ENCODE results near the gene MX2. TPM values are rescaled to one million over a fixed set of nuclear protein-coding genes. Genes with fewer than 3 reads are reported as not detected.

The MX2 gene
- total RNA-seq, 2 donors from 2014 or later: 22.4 to 22.9 TPM

DNA sequence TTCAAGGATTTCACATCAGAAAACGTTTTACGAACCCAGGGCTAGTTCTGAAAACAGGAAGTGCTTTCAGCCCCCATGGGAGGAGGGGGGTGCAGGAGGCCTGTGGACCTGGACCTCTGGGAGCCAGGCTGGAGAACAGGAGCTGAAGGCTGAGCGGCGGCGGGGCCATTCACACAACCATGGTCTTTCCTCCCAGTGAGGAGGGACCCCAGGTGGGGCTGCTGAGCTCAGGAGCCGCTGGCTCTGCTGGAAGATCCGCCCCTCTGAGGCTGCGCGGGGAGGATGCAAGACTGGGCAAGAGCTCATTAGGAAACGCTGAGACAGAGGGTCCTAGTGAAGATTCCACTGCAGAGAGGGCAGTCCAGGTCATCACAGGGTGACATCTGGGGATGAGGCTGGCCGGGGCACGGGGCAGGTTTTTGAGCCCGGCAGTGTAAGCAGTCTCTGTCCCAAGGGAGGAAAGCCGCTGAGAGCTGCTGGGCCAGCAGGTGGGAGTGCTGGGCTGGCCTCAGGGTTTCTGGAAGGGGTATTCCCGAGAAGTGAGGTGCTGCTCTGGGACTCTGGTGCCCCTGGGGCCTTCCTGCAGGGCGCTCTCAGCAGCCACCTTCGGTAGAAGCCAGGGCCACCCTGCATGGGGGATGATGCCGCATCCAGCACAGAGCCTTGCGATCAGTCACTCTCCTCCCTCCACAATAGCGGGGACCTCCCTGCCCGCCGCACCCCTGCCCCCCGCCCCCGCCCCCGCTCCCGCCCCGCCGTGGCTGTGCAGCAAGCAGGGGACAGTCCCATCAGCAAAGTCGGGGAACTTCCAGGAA, 7.5 kb downstream of the MX2 start:
- no peak overlapping the region for H3K27ac ChIP-seq
- TF ChIP-seq, protein P1, sequence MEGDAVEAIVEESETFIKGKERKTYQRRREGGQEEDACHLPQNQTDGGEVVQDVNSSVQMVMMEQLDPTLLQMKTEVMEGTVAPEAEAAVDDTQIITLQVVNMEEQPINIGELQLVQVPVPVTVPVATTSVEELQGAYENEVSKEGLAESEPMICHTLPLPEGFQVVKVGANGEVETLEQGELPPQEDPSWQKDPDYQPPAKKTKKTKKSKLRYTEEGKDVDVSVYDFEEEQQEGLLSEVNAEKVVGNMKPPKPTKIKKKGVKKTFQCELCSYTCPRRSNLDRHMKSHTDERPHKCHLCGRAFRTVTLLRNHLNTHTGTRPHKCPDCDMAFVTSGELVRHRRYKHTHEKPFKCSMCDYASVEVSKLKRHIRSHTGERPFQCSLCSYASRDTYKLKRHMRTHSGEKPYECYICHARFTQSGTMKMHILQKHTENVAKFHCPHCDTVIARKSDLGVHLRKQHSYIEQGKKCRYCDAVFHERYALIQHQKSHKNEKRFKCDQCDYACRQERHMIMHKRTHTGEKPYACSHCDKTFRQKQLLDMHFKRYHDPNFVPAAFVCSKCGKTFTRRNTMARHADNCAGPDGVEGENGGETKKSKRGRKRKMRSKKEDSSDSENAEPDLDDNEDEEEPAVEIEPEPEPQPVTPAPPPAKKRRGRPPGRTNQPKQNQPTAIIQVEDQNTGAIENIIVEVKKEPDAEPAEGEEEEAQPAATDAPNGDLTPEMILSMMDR (IDR thresholded peaks at IDR 0.05): no peak
- H3K27me3 ChIP-seq (replicated peaks; ENCODE audit: insufficient read depth): no peaks in the 10 kb centered on the region
- H3K36me3 ChIP-seq: no peaks in the 10 kb centered on the region
- peak overlapping the region; percentile 73 for H3K4me3 ChIP-seq
- H3K4me1 ChIP-seq (ENCODE audit: control insufficient read depth in 1 of 2, low read depth in 2 of 2): peaks cover 3 to 13% of the 10 kb centered on the region in 2 donors
- ATAC-seq (ENCODE audit: insufficient number of reproducible peaks, low FRiP score, low read depth): no peak
- DNase-seq (ENCODE audit: low spot score): no peak
- H3K9me3 ChIP-seq: no peaks in the 10 kb centered on the region

DNA sequence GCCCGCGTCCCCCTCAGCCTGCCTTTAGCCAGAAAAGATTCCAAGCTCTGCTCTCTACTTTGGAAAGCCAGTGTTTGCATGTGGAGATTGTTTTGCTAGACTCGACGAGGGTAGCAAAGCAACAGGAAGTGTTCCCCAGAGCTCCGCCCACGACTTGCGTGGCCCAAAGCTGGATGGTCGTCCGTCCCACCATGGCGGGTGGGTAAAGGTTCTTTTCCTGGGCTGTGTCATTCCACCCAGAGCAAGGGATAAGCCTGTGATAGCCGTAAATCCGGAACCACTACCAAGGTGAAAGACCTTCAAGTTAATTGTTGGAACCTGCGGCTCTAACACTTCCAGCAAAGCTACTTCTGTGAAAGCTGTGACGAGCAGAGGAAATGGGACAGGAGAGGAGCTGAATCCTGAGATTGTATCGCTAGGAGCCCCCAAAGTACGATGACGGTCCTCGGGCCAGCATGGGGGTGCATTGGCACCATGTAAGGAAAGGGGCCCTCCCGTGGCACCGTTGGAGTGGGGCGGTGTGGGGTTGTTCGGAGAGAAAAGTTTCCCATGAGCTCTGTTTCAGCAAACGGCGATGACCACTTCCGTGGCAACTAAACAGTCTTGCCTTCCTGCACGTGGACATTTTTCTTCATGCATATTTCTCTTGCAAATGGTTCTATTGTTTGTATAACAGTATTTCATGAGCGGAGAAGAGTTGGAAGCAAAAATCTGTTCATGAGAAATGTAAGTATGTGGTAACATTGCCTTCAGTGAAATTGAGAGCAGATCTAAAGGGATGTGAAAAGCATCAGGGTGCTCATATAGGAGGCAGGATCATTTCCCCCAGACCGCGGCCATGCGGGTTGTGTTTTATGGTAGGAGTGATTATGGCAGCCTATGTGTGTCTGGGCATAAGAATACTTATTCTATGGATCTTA, 8.4 kb downstream of the MX2 start:
- ATAC-seq (ENCODE audit: insufficient number of reproducible peaks, low FRiP score, low read depth) (no peak), DNase-seq (ENCODE audit: low spot score) (no peak)

DNA sequence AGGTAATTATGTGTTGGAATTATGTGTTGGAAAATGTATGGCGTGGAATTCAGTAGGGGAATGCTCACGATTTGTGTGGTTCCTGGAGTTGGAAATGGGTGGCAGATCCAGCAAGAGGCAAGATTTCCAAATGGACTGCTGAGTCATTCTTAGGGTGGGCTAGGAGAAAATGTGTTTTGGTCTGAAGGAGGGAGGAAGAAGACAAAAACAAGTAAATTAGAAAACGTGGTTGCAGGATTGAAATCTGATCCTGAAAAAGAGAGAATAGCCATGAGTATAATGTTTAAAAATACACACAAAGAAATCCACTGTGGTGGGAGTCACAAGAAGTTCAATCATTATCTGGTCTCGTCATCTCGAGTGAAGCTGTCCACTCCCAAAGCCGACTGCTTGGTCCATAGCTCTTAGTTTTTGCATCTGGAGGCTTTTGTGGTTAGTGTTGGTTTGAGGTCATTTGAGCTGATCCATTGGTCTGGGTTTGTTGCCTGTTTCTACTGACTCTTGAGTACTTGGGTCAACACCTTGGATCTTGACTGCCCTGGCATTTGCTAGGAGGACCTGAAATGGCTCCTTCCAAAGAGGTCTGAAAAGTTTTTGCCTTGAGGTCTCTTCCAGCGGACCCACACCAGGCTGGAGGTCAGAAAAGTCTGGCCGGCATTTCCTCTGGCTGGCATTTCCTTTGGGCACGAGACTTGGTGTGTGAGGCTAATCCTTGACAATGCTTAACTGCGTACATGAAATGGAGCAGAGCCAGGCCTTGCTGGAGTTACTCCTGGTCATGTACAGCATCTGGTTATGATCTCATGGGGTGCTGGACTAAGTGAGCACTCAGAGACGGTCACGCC, 9.2 kb downstream of the MX2 start:
- Histone ChIP-seq H3K4me3 (no peak overlapping the region), H3K27ac (no peak overlapping the region), H3K27me3 (replicated peaks; ENCODE audit: insufficient read depth) (no peaks in the 10 kb centered on the region), H3K9me3 (no peaks in the 10 kb centered on the region), H3K36me3 (no peaks in the 10 kb centered on the region), H3K4me1 (ENCODE audit: control insufficient read depth in 1 of 2, low read depth in 2 of 2) (peaks cover 3 to 13% of the 10 kb centered on the region in 2 donors)
- DNase-seq (ENCODE audit: low spot score): no peak
- ATAC-seq (ENCODE audit: insufficient number of reproducible peaks, low FRiP score, low read depth): no peak
- TF ChIP-seq, protein P1 (IDR thresholded peaks at IDR 0.05): no peak

More for the DNA sequence above, 8.4 kb downstream of the MX2 start:
- Histone ChIP-seq H3K9me3 (no peaks in the 10 kb centered on the region), H3K4me1 (ENCODE audit: control insufficient read depth in 1 of 2, low read depth in 2 of 2) (peaks cover 3 to 13% of the 10 kb centered on the region in 2 donors), H3K4me3 (peak overlapping the region; percentile 73), H3K27me3 (replicated peaks; ENCODE audit: insufficient read depth) (no peaks in the 10 kb centered on the region), H3K27ac (no peak overlapping the region), H3K36me3 (no peaks in the 10 kb centered on the region)
- TF ChIP-seq, protein P1 (IDR thresholded peaks at IDR 0.05): no peak

DNA sequence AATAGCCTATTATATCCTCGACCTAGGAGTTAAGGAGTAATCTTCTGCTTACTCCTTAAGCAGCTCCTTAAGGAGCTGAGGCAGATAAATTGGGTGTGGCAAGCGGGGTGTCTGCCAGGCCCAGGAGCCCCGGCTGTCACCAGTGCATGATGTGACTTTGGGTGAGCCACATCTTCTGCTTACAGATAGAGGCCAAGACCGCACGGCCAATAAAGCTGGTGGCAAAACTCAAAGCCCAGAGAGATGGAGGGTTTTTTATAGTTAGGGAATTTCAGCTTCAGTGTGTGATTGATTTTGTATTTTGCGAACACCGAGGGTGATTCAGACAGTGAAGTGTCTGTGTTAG, 9.8 kb downstream of the MX2 start:
- no peaks in the 10 kb centered on the region for H3K27me3 ChIP-seq (replicated peaks; ENCODE audit: insufficient read depth)
- ATAC-seq (ENCODE audit: insufficient number of reproducible peaks, low FRiP score, low read depth) (no peak), DNase-seq (ENCODE audit: low spot score) (no peak)
- TF ChIP-seq, protein P1 (IDR thresholded peaks at IDR 0.05): no peak
- H3K9me3 ChIP-seq: no peaks in the 10 kb centered on the region
- no peaks in the 10 kb centered on the region for H3K36me3 ChIP-seq
- no peak overlapping the region for H3K27ac ChIP-seq
- peaks cover 3 to 13% of the 10 kb centered on the region in 2 donors for H3K4me1 ChIP-seq (ENCODE audit: control insufficient read depth in 1 of 2, low read depth in 2 of 2)
- H3K4me3 ChIP-seq: no peak overlapping the region
